HEK293 (cell line): ENCODE results near the gene MLNR.

ENCODE experiments used
- CTCF ChIP-seq: fragments of 450-650 bp; formaldehyde crosslinking; IDR thresholded peaks from 2 replicates; pipeline ENCODE4 v1.5.1; 2016; ENCODE audit warnings: missing biosample characterization, missing genetic modification characterization
- YY1 ChIP-seq: fragments of 450-650 bp; formaldehyde crosslinking; IDR thresholded peaks from 2 replicates; pipeline ENCODE4 v1.5.1; 2018; ENCODE audit warnings: missing biosample characterization, missing genetic modification characterization
- ZNF140 ChIP-seq: fragments of 450-650 bp; formaldehyde crosslinking; IDR thresholded peaks from 2 replicates; pipeline ENCODE4 v1.5.1; 2016; ENCODE audit warnings: missing biosample characterization, missing genetic modification characterization
- ZNF398 ChIP-seq: fragments of 450-650 bp; formaldehyde crosslinking; IDR thresholded peaks from 2 replicates; pipeline ENCODE4 v1.5.1; 2017; ENCODE audit warnings: missing biosample characterization, missing genetic modification characterization
- ZNF558 ChIP-seq: fragments of 450-650 bp; formaldehyde crosslinking; IDR thresholded peaks from 2 replicates; pipeline ENCODE4 v1.5.1; 2016; ENCODE audit warnings: missing biosample characterization, missing genetic modification characterization

GRCh38 chr13:49251326-49251725, 31.2 kb downstream of the MLNR start:
- TF ChIP-seq YY1 (tag by site-specific recombination) (no peak), ZNF398 (no peak), ZNF140 (tag by site-specific recombination) (no peak), CTCF (tag by site-specific recombination) (no peak), ZNF558 (tag by site-specific recombination) (no peak)
